OCI-LY3 (cell line): ENCODE results near the gene C7orf33.

Source experiments
- CTCF ChIP-seq: fragments of 200-600, 300-600 bp; sonication (generic); IDR thresholded peaks from 2 replicates; pipeline ENCODE4 v1.5.1; 2014; ENCODE audit warnings: antibody characterized with exemption, low read length, low read depth
- EZH2phosphoT487 ChIP-seq: fragments of 200-600 bp; shearing (Covaris generic); IDR thresholded peaks from 2 replicates; pipeline ENCODE4 v1.6.1; 2018; ENCODE audit warnings: antibody characterized with exemption, mixed run types, low read depth

DNA sequence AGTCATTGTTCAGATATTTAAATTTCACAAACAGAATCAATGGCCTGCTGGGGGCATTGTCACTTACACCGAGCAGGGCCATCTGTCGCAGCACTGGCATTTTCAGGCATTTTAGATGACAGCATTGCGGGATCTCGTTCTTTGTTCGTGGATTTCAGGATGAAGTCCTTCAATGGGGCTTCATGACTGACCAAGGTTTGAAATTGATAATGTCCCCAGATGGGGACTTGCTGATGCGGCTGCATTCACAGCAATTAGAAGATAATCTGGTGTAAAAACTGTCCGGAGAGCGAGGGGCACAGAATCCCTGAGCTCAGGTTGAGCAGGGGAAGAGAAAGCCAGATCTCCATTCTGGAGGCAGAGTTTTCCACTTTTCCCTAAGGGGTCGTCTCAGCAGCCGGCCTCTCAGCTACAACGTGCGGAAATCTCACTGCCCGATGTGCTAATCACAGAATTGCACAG is 1.9 kb upstream of the C7orf33 start:
- TF ChIP-seq CTCF, result no peak
- no peak for TF ChIP-seq EZH2phosphoT487
